GM12873 (cell line): ENCODE measurements around the gene MYLK4.

Experiments
- TF ChIP-seq, protein P1 (sequence below): IDR thresholded peaks from 2 replicates; pipeline ENCODE4 v1.5.1; 2012; ENCODE audit warnings: low read depth, mild to moderate bottlenecking, moderate library complexity, low read length, control low read depth; ENCODE audit not compliant: insufficient read depth; ENCODE audit errors: missing control alignments

The MYLK4 gene

DNA sequence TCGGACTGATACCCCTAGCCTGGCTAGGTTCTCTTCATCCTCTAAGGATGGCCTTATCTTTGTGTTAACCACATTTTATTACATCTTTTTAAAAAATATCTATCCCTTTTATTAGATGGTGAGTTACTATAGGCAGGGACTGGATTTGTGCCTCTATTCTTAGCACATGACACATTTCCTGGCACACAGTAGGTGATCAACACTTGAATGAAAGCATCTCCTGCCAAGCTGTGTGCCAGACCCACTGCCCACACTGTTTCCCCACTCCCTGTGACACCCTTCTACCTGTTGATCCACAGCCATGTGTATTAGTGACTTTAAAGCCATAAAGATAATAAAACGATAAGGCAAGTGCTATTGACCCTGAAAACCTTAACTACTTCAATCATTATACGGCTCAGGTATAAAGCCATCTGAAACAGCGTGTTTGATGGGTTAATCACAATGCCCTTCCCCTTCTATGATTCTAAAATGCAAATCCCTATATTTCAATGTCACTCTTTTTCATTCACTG is 73.6 kb downstream of the MYLK4 start:
- TF ChIP-seq, protein P1, sequence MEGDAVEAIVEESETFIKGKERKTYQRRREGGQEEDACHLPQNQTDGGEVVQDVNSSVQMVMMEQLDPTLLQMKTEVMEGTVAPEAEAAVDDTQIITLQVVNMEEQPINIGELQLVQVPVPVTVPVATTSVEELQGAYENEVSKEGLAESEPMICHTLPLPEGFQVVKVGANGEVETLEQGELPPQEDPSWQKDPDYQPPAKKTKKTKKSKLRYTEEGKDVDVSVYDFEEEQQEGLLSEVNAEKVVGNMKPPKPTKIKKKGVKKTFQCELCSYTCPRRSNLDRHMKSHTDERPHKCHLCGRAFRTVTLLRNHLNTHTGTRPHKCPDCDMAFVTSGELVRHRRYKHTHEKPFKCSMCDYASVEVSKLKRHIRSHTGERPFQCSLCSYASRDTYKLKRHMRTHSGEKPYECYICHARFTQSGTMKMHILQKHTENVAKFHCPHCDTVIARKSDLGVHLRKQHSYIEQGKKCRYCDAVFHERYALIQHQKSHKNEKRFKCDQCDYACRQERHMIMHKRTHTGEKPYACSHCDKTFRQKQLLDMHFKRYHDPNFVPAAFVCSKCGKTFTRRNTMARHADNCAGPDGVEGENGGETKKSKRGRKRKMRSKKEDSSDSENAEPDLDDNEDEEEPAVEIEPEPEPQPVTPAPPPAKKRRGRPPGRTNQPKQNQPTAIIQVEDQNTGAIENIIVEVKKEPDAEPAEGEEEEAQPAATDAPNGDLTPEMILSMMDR = no peak

DNA sequence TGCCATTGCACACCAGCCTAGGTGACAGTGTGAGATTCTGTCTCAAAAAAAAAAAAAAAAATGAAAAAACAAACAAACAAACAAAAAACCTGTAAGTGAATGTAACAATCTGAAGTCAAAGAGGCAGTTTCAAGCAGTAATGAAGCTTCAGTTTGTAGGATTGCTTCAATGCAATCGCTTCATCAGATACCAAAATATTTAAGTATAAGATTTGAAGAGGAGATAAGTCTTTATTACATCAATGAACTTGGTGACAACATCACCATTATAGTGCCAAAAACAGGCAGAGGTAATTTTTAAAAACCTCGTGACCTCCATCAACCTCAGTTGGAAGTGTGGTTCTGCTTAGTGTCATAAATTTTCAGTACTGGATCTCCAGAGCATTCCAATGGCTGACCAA is 74.7 kb downstream of the MYLK4 start:
- TF ChIP-seq, protein P1 = no peak

DNA sequence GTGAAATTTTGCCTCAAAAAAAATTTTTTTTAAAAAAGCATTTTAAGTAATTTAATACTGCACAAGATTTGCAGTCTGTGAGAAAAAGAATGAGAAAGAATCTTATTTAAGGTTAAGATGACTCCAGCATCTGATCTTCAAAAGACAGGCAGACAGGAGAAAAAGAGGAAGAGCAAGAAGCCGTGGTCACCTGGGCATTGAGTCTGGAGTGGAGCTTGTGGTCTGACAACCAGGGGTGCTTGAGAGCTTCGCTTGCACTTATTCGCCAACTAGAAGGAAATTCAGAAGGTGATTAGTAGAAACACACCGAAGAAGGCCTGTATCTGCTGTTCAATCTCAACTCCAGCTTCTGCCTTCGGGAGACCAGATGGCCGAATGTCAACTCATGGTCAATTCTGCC is 75.9 kb downstream of the MYLK4 start:
- TF ChIP-seq, protein P1 = no peak

DNA sequence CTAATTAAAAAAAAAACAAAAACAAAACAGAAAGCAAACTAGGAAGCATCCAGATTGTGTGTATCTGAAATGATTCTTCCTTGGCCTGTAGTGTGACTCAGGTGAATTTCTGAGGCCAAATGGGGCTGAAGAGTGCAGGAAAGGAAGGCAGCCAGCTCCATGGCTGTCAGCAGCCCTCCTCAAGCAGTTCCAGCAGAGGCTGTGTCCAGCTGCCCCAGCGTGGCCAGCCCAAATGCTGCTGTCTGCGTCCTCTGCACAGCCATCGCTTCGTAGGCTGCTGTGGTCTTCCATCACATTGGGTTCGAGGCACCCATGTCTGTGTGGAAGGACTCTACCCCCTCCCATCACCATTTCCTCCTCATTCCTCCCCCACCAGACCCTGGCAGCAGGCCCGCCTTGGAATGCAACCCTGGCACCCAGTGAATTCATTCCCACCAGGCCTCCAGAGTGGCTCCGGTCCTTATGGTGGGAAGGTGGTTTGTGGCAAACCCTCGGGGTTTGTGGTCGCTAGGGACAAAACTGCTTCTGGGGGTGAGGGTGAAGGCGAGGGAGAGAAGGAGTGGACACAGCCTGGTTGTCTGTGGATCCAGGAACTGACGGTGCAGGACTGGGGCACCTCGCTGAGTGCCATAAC is 81.5 kb downstream of the MYLK4 start:
- TF ChIP-seq, protein P1 = no peak

DNA sequence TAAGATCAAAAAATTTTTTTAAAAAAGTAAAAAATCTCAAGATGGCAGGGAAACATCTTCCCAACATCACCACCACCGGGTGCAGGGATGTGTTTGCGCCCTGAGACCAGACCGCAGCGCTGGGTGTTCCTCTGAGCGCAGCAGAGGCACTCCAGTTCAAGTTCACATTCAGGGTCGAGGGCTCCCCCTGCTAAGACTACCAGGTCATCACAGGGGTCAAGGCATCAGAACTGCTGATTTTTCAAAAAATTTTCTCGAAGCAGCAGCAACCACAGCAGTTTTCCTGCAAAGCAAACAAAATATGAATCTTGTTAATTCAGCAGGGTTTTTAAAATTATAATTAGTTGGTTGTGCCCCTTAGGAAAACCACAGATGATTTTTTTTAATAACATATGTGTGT is 83.1 kb downstream of the MYLK4 start:
- TF ChIP-seq, protein P1 = no peak

DNA sequence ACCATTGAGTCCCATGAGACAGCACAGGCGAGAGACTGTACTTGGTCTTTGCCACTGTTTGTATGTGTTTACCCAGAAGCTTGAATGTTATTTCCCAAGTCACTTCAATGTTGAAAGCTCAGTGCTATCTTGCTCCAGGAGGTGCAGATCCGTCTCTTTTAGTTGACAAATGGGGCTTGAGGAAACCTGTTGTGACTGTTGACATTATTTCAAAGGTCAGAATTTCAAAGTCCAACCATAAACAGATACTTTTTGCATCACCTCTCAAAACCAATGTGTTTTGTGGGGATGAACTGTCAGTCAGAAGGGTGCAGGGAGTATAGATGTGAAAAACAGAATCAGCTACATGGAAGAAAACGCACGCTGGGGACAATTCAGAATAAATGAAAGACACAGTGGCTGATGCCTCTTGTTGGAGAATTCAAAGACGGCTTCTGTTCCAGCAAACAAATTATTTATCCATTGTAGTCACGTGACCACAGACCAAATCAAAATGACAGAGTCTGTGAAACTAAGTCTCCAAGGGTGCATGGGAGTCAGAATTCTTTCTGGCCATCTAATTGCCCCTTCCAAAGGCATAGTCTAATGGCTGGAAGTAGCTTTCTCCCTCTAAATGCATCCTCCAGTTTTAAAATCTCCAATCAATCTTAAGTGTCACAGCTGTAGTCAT is 83.7 kb downstream of the MYLK4 start:
- TF ChIP-seq, protein P1 = no peak

DNA sequence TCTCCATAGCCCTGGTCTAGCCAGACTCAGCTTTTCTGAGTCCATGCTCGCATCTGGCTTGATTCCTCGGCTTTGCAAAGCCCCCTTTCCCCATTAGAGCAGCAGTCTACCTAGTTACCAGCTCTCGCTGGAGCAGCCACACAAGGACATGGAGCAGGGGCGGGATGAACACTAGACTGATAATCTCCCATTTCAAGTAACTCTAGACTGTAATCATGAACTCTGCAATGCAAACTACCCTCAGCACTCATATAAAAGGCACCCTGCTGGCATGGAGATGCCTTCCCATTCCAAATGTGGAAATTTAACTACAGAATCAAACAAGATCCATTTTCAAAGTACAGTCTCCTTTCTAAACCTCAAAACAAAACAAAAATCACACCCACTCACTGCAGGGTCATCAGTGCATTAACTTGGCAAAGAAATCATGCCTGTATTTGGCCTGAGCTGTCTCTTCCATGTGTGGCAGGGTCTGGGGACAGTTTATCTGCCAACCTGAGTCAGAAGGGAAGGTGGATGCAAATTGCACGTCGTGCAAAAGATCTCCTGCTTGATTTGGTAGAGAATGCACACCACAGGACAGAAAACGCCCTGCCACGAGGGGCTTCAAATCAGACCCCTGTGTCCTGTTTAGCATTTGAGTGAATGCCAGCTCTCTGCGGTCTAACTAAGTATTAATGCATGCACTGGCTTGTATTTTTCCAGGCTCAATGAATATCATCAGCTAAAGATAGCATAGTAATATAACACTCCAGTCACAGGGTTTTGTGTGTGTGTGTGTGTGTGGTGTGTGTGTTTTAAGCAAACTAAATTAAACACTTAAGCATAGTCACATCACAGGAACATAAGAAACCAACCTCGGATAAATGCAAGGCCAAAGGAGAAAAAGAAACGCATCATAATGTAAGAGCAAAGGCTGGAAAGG is 85.3 kb downstream of the MYLK4 start:
- TF ChIP-seq, protein P1 = no peak
